ENCODE data around the gene GPR25. TPM values are rescaled to one million over a fixed set of nuclear protein-coding genes. Genes with fewer than 3 reads are reported as not detected.

Gene GPR25
- total and polyA plus RNA-seq, 2 of the 4 experiments (the other 2 are of a cell fraction) = not detected

GRCh38 chr1:200885623-200886402 lies 13.0 kb downstream of the GPR25 start:
- Histone ChIP-seq H4K91ac (ENCODE audit: insufficient read depth, low read depth, low read length) (no peak overlapping the region), H3K9ac (ENCODE audit: low read depth, low read length) (no peak overlapping the region), H2BK120ac (ENCODE audit: low read depth, low read length) (no peak overlapping the region), H3K56ac (ENCODE audit: extremely low read depth, insufficient read depth, low read length) (no peak overlapping the region), H3K27me3 (ENCODE audit: control insufficient read depth, insufficient read depth, low read length) (peaks cover 40% of the 10 kb centered on the region), H2BK5ac (ENCODE audit: low read depth, low read length, poor library complexity, severe bottlenecking) (no peak overlapping the region), H3K18ac (ENCODE audit: low read depth, low read length) (no peak overlapping the region), H3K9me1 (ENCODE audit: insufficient read depth, low read length) (no peaks in the 10 kb centered on the region), H3K14ac (replicated peaks; ENCODE audit: low read depth, low read length) (no peak overlapping the region), H3K36me3 (ENCODE audit: control insufficient read depth, insufficient read depth, low read length) (no peaks in the 10 kb centered on the region), H3K4me3 (ENCODE audit: insufficient read depth, low read depth, low read length) (no peak overlapping the region), H3K4ac (ENCODE audit: low read depth, low read length) (no peak overlapping the region), H2AFZ (replicated peaks; ENCODE audit: low read length, poor library complexity) (no peak overlapping the region), H2AK5ac (ENCODE audit: low read depth, low read length) (no peak overlapping the region), H3K27ac (ENCODE audit: insufficient read depth, low read length) (no peak overlapping the region), H2BK20ac (ENCODE audit: low read depth, low read length) (no peak overlapping the region), H4K5ac (ENCODE audit: low read depth, low read length) (no peak overlapping the region), H3K23ac (ENCODE audit: low read depth, low read length) (no peak overlapping the region), H3K9me3 (ENCODE audit: control insufficient read depth, insufficient read depth, low read length) (no peaks in the 10 kb centered on the region), H2AK9ac (replicated peaks; ENCODE audit: low read depth, low read length, poor library complexity) (no peak overlapping the region), H3K79me1 (ENCODE audit: low read depth in 1 of 2, low read length in 2 of 2) (no peaks in the 10 kb centered on the region), H4K20me1 (ENCODE audit: insufficient read depth, low read length) (no peaks in the 10 kb centered on the region), H3K4me1 (ENCODE audit: control insufficient read depth, insufficient read depth, low read length) (no peaks in the 10 kb centered on the region; the same call in 1 of the 2 replicates), H3K4me2 (ENCODE audit: low read depth, low read length) (no peak overlapping the region), H4K8ac (ENCODE audit: low read depth in 2 of 2, low read length in 2 of 2) (no peak overlapping the region), H2BK15ac (ENCODE audit: low read depth, low read length) (no peak overlapping the region)
- WGBS, 2 experiments (ENCODE audit: extremely low coverage in 2 of 2, insufficient read length in 1 of 2) = 60% methylated on average over 1 of the region's 6 CpGs; no CpG with 5 or more reads in 1 of the 2 experiments
- intact Hi-C loops (cut with micrococcal nuclease) = loop anchor here (10.0 kb wide), 1 partner anchor 139 kb away; the partner anchor contains the start of gene KIF21B
- in situ Hi-C loops (cut with MboI; ENCODE audit: low sequenced_read_pairs) = no loop called here
- no peak for TF ChIP-seq FOS (IDR thresholded peaks at IDR 0.05; ENCODE audit: low read depth, low read length)
- no peak for TF ChIP-seq CHD1 (IDR thresholded peaks at IDR 0.05; ENCODE audit: low read depth, low read length)
- TF ChIP-seq MAFK (IDR thresholded peaks at IDR 0.05; ENCODE audit: low read depth, low read length) = no peak
- TF ChIP-seq NFE2L2 (IDR thresholded peaks at IDR 0.05; ENCODE audit: low read depth, low read length) = no peak
- TF ChIP-seq SMC3 (IDR thresholded peaks at IDR 0.05; ENCODE audit: low read depth, low read length) = no peak
- no peak for TF ChIP-seq RCOR1 (IDR thresholded peaks at IDR 0.05; ENCODE audit: insufficient replicate concordance, low read length)
- no peak for TF ChIP-seq BHLHE40 (IDR thresholded peaks at IDR 0.05; ENCODE audit: low read depth, low read length)
- TF ChIP-seq POLR2A (IDR thresholded peaks at IDR 0.05; ENCODE audit: low read depth, low read length) = no peak
- no peak for TF ChIP-seq USF2 (IDR thresholded peaks at IDR 0.05; ENCODE audit: low read depth, low read length)
- TF ChIP-seq MXI1 (IDR thresholded peaks at IDR 0.05; ENCODE audit: borderline replicate concordance, low read depth, low read length) = no peak
- TF ChIP-seq ELK1 (IDR thresholded peaks at IDR 0.05; ENCODE audit: borderline replicate concordance, low read depth, low read length) = no peak
- POLR2A ChIA-PET (ENCODE audit: unreplicated experiment) = no interaction called here
- no TSS peak for BruUV-seq (replicated peaks)
- dilution Hi-C loops (cut with HindIII; ENCODE audit: low sequenced_read_pairs, unreplicated experiment) = no loop called here
- ATAC-seq (ENCODE audit: low read depth) (no peak), DNase-seq (no peak)
- CTCF ChIA-PET = no interaction called here

All from IMR-90 (cell line).